Stimulated activated naive CD4-positive, alpha-beta T cell treated with Interleukin-2 at 50 U/mL for 16 hours (primary cell): ENCODE data around the gene MUSTN1.

Experiments used
- DNase-seq: peaks from one replicate; lab custom pipeline; 2025; lab: John Stamatoyannopoulos, UW

Gene MUSTN1

DNA sequence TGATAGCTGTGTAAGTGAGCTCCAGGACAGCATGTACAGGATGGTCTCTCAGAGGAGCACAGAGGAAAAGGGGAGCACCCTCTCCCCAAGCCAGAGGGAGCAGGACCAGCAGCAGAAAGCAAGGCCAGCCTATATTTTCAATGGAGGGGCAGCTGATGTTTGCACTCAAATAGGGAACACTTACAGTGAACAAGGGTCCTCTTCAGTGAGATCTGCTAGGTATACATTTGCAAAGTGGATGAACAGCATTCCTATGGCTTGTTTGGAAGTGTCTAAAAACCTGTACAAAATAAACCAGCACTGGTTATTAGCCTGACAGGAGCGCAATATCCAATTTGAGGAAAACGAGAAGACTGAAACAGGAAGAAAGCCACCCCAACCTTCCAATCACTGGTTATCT, 17.6 kb upstream of the MUSTN1 start:
- DNase-seq, result no peak

DNA sequence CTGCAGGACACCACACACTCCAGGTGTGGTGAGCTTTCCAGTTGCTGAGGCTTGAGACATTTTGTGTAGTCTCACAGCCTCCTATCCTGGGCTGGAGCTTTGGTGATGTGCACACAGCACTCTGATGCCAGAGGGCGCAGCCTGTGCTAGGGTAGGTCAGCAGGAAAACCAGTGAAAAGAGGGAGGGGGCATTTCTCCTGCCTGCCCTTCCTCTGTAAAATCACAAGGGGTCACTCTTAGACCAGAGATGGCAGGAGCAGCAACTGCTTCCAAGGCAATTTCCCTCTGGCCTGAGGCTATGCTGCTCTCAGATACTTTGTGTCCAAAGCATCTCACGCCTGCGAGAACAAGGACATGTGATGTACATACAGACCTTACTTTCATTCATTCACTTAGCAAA, 16.5 kb upstream of the MUSTN1 start:
- no peak for DNase-seq

GRCh38 chr3:52849656-52850055, 14.8 kb upstream of the MUSTN1 start:
- DNase-seq, result no peak

DNA sequence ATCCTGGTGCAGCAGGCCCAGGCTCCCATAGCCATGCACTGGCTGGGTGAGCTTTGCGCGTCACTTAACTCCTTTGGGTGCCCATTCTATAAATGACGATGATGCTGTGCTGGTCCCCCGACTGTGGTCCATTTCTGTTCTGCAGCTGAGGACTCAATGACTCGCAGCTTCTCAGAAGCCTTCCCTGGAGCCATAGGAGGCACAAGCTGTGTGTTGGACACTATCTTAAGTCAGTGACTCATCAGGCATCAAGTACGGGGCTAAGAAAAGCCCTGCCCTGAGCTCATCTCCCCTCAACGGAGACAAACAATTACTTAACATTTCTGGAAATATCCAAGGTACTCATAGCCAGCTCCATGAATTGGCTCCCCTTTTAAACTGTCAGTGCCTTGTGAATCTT, 13.8 kb upstream of the MUSTN1 start:
- DNase-seq, result no peak

DNA sequence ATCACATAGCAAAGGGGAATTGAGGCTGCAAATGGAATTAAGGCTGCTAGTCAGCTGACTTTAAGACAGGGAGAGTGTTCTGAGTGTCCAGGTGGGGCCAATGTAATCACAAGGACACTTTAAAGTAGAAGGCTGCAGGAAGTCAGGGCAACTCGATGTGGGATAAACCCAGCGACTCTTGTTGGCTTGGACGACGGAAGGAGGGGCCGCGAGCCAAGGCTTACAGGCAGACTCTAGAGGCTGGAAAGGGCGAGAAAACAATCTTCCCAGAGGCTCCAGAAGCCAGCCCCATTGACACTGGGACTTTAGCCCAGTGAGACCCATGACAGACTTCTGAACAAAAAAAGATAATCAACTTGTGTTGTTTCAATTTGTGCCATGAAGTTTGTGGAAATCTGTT, 12.9 kb upstream of the MUSTN1 start:
- no peak for DNase-seq

- DNase-seq, result no peak
Measured at GRCh38 chr3:52847241-52847640, 12.4 kb upstream of the MUSTN1 start.

GRCh38 chr3:52846432-52846965, 11.7 kb upstream of the MUSTN1 start:
- no peak for DNase-seq

- no peak for DNase-seq
Measured at GRCh38 chr3:52845691-52846431, 11.0 kb upstream of the MUSTN1 start.

DNA sequence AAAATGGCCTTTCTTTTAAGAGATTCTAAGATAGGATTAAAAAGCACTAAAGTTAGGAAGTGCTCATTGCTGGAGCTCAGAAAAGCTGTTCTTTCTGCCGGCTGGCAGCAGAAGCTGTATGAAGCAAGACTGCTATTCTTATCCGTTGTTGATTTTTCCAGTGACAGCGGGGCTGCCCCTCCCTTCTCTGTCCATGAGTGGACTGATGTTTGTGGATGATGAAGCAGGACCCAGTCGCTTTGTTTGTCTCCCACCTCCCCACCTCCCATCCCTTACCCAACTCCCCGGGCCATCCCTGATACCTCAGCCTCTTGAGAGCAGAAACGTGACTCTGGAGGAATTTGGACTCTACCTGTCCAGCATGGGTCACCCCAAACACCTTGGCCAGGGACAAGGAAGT, 10.3 kb upstream of the MUSTN1 start:
- DNase-seq, result no peak

- DNase-seq, result no peak
Measured at GRCh38 chr3:52844290-52844975, 9.6 kb upstream of the MUSTN1 start.

DNA sequence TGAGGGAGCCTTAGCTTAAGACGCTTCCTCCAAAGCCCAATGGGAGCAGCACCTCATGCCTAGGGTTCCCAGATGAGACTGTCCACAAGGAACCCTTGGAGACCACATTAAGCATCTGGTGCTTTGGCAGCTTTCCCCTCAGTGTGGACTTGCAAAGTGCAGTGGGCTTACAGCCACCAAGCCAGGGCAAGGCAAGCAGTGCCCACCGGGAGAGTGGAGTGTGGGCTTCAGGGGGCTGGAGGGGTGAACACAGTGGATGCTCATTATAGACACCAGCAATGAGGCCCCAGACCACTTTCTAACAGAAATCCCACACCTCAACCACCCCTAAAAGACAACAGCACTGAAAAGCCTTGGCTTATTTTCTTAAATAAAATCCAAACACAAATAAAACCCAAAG, 9.1 kb upstream of the MUSTN1 start:
- DNase-seq, result no peak

DNA sequence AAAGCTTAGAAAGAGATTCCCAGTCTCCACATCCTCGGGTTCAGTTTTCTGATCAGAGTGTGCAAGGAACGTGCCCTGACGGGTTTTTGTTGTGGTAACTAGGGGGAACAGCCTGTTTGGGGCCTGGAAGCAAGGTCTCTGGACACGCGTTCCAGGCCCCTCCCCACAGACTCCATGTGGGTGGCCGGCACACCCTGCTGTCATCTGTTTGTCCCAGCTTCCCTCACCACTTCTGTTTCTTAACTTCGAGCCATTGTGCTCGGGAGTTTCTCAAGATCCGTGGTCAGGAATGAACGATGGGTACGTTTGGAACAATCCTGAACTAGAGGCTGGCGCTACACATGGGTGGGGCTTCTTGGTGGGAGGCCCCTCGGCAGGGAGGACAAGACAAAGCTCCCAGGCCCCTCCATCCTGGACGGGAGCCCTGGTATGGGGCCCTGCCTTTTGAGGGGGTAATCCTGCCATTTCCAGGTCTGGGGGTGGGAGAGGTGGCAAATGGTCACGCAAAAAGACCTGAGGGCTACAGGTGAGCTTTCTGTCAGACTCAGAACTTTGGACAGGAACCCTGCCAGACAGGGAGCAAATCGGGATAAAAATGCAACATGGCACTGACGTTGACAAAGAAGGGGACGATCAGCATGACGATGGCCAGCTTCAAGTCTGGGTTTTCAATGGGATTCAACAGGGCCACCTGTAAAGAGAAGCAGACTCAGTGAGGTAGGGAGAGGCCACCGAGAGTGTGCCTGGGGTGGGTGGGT, 8.5 kb upstream of the MUSTN1 start:
- DNase-seq, result no peak

DNA sequence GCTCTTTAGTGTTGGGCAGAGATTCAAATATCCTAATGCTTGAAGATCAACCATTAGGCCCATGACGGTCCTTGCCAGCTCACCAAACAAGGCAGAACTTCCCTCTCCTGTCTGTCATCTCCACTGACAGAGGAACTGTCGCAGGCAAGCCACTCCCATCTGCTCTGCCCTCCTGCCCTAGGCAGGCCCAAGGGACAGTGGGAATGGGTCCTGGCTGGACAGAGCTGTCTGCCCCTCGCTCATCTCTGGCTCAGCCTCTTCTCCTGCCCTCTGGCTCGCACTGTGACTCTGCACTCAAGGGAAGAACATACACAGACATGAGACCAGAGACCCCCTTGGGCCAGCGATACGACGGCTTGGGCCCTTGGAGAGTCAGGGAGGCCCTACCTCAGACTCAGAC, 7.6 kb upstream of the MUSTN1 start:
- no peak for DNase-seq

DNA sequence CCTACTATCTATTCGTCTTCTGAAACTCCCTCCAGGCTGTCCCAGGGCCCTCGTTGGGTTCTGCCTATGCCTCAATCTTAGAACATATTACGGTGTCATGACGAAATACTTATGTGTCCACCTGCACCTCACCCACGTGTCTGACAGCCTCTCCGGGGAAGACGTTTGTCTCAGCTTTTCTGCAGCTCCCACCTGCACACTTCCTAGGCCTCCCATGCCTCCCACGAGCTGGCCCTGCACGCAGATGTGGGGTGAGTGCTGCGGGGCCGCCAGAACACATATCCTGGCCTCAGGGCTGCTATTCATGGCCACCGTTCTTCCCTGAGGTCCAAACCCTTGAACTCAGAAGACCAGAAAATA, 7.1 kb upstream of the MUSTN1 start:
- DNase-seq, result no peak

DNA sequence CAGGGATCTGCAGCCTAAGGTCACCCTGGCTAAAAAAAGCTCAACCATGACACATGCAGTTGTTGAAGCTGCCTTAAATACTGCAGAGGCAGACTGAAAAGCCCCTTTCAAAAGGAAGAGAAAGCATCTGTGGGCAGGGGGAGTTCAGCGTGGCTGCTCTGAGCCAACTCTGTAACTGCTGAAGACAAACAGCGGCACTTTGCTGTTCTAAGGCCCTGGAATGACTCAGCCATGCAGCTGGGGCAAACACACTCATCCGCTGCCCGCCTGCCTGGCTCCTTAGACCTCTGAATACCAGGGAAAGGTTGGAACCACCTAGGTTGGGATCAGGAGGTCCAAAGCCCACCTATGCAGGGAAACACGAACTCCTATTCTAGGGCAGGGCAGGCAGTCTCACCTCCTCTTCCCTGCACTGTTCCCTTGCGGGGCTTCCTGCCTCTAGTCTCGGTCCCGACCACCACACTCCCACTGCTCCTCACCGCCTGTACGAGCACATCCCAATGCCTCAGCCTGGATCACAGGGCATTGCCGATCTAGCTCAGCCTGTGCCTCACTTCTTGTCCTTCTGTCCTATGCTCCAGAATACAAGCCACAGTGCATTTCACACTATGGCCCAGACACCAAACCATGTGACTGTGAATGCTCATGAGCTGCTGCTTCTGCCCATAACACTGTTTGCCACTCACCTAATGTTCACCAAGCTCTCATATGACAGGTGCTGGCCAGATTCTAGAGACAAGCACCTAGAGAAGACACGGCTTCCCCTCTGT, 6.6 kb upstream of the MUSTN1 start:
- no peak for DNase-seq

DNA sequence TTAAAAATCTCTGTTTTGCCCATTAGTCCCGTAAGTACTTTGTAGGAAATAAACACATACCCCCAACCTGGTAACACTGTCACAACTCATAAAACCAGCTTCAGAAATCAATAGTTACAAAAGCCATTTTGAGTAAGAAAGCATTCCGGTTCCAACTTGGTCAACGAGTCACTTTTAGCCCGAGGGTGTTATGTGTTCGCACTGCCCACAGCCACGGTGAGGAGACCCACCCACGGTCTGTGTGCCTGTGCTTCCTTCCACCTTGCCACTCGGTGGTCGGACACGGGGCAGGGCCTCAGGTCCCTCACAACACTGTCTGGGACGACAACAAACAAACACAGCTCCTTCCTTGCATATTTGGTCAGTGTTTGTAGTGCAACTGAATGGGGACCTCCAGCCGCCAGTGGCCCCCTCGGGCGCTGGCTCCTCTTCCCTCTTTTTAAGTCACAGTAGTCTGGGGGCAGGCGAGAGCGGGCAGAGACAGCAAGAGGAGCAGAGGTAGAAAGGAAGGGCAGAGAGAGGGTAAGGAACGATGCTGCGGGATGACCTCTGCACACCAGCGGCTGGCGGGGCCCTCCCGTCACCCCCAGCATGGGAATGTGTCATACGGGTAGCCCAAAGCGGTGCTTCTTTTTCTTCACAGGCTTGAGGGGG, 5.2 kb upstream of the MUSTN1 start:
- no peak for DNase-seq

- DNase-seq, result no peak
Measured at GRCh38 chr3:52839268-52839575, 4.4 kb upstream of the MUSTN1 start.

- no peak for DNase-seq
Measured at GRCh38 chr3:52838561-52839267, 3.9 kb upstream of the MUSTN1 start.

- no peak for DNase-seq
Measured at GRCh38 chr3:52836986-52837385, 2.2 kb upstream of the MUSTN1 start.

DNA sequence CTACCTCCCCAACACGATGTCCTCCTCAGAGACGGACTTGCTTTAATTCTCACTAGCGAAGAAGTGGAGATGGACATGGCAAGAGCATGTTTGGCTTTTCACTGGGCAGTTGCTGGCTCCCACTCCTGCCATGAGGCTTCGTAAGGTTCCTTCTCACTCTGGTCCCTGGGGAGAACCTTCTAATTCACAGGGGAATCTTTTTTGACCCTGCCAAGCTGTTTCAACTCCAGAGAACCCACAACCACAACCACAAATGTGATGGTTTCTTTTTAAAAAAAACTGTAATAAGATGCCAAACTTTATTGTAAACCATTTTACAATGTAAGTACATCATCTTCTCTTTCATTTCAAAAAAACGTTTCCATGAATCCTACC, 1.6 kb upstream of the MUSTN1 start:
- DNase-seq, result no peak

- no peak for DNase-seq
Measured at GRCh38 chr3:52835766-52836470, 1.1 kb upstream of the MUSTN1 start.
